Lower leg skin (tissue), 3 donors: Measurements from ENCODE around the gene DHRS4L2.
"Not testable (repeated sequence)": the region's sequence is repeated elsewhere in the genome, so short reads cannot be mapped to it uniquely, and the experiment has no call there.

Source experiments
- POLR2A ChIP-seq, 2 donors: fragments of 450-650 bp; IDR thresholded peaks; one replicate each; pipeline ENCODE4 v1.6.1; 2016 to 2017; ENCODE audit warnings: antibody characterized with exemption in 2 of 2, mild to moderate bottlenecking in 1 of 2, moderate library complexity in 1 of 2
- TF ChIP-seq, protein P1 (sequence below), 3 donors: fragments of 450-650 bp; IDR thresholded peaks; one replicate each; pipeline ENCODE4 v1.5.1; 2016; ENCODE audit warnings: antibody characterized with exemption in 3 of 3, mild to moderate bottlenecking in 3 of 3, moderate library complexity in 2 of 3

DNA sequence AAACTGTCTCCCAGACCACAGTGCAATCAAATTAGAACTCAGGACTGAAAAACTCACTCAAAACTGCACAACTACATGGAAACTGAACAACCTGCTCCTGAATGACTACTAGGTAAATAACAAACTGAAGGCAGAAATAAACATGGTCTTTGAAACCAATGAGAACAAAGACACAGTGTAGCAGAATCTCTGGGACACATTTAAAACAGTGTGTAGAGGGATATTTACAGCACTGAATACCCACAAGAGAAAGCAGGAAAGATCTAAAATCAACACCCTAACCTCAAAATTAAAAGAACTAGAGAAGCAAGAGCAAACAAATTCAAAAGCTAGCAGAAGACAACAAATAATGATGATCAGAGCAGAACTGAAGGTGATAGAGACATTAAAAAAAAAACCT lies 14.7 kb upstream of the DHRS4L2 start:
- TF ChIP-seq, protein P1, sequence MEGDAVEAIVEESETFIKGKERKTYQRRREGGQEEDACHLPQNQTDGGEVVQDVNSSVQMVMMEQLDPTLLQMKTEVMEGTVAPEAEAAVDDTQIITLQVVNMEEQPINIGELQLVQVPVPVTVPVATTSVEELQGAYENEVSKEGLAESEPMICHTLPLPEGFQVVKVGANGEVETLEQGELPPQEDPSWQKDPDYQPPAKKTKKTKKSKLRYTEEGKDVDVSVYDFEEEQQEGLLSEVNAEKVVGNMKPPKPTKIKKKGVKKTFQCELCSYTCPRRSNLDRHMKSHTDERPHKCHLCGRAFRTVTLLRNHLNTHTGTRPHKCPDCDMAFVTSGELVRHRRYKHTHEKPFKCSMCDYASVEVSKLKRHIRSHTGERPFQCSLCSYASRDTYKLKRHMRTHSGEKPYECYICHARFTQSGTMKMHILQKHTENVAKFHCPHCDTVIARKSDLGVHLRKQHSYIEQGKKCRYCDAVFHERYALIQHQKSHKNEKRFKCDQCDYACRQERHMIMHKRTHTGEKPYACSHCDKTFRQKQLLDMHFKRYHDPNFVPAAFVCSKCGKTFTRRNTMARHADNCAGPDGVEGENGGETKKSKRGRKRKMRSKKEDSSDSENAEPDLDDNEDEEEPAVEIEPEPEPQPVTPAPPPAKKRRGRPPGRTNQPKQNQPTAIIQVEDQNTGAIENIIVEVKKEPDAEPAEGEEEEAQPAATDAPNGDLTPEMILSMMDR (IDR thresholded peaks at IDR 0.05) = not testable (repeated sequence)
- TF ChIP-seq POLR2A (IDR thresholded peaks at IDR 0.05) = not testable (repeated sequence)
